ENCODE data around the gene ZCCHC2.
A peak's percentile ranks its signal among the peaks of the same experiment; 100 is the strongest.

The ZCCHC2 gene

DNA sequence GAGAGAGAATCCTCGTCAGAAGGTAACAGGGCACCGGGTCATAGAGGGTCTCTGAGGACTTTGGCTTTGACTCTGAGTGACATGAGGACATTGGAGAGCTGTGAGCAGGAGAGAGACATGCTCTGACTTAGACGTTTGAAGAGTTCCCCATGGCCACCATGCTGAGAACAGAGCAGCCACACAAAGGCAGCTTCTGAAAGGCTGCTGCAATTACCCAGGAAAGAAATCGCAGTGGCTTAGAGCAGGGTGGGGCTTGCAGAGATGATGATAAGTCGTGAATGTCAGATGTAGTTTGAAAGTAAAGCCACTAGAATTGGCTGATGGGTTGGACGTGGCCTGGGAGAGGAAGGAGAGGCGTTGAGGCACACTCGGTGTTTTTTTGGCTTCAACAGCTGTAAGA, 79.0 kb downstream of the ZCCHC2 start:
- Mint-ChIP-seq H3K36me3 (no peaks in the 10 kb centered on the region), H3K4me3 (no peak overlapping the region), H3K27ac (no peak overlapping the region), H3K9me3 (no peaks in the 10 kb centered on the region), H3K4me1 (peaks cover 13% of the 10 kb centered on the region)
- DNase-seq (ENCODE audit: low spot score in 2 of 2) = no peak
- ATAC-seq = no peak

DNA sequence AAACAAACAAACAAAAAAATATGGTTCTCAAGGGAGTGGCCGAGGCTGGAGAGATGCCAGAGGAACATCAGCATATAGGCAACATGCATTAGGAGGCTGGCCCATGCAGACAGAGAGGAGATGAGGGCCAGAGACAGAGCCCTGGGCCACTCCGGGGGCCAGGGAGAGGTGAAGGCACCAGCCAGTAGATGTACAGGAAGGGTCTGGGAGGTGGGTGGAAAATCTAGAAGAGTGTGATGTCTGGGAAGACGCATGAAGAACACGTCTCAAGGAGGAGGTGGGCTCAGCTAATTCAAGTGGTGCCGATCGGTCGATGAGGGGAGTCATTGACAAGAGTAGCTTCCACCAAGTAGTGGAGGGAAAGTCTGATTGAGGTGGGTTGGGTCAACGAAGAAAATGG, 79.9 kb downstream of the ZCCHC2 start:
- no peak for DNase-seq (ENCODE audit: low spot score in 2 of 2)

DNA sequence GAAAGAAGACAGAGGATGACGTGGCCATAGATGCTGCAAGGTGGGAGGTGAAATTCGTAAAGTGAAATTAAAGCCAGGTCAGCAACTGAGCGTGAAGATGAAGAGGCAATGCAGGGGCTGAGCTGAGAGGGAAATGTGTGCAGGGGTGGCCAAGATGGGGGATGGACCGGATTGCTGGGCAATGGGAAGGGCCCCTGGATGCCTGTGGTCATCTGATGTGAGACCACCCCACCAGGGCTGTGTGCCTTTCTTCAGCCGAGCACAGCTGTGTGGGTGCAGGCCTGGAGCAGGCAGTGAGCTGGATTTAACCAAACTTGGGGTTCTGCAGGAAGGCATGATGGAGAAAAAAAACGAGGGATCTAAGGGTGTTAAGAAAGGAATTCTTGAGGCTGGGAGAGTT, 80.4 kb downstream of the ZCCHC2 start:
- Mint-ChIP-seq H3K36me3 (no peaks in the 10 kb centered on the region), H3K27ac (no peak overlapping the region), H3K9me3 (no peaks in the 10 kb centered on the region), H3K4me3 (no peak overlapping the region), H3K4me1 (peaks cover 7% of the 10 kb centered on the region)
- ATAC-seq (no peak), DNase-seq (ENCODE audit: low spot score in 2 of 2) (no peak)

More for the DNA sequence above, 79.9 kb downstream of the ZCCHC2 start:
- no peak overlapping the region for H3K27ac Mint-ChIP-seq
- no peak for ATAC-seq
- H3K36me3 Mint-ChIP-seq = no peaks in the 10 kb centered on the region
- peaks cover 7% of the 10 kb centered on the region for H3K4me1 Mint-ChIP-seq
- H3K9me3 Mint-ChIP-seq = no peaks in the 10 kb centered on the region
- H3K4me3 Mint-ChIP-seq = no peak overlapping the region

DNA sequence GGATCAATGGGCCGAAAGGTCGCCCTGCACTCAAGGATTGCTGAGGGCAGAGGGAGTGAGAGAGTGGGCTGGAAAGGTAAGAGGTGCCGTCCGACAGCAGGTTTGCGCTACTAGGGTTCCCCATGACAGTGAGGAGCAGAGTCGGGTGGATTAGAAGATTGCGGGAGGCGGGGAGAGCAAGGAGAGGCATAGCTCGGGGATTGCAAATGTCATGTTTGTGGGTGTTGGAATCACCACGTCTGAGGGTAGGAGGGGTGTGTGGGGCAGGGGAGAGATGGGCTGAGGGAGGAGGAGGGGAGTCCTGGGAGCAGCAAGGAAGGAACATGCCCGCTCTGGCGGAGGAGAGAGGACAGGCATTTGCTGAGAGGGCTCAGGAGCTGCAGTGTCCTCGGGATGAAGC, 81.2 kb downstream of the ZCCHC2 start:
- no peaks in the 10 kb centered on the region for H3K9me3 Mint-ChIP-seq
- DNase-seq (ENCODE audit: low spot score in 2 of 2) = no peak

DNA sequence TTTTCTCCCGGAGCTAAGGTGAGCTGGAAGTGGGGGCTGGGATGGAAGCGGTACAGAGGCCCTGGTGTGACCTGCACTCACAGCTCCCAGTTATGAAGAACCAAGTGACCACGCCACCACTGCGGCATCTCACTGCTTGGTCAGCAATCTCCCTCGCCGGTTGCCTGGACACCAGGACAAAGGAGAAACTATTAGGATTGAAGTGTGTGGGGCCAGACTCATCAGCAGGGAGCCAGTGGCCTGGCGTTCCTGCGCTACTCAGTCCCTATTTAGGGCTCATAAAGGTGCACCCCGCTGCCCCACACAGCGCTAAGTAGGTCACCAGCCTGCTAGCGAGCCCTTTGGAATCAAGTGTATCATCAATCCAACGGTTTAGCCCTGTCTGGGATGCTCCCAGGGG, 82.9 kb downstream of the ZCCHC2 start:
- H3K27ac Mint-ChIP-seq = no peak overlapping the region
- H3K9me3 Mint-ChIP-seq = no peaks in the 10 kb centered on the region
- H3K36me3 Mint-ChIP-seq = no peaks in the 10 kb centered on the region
- H3K4me3 Mint-ChIP-seq = no peak overlapping the region
- DNase-seq (ENCODE audit: low spot score in 2 of 2) = no peak
- H3K4me1 Mint-ChIP-seq = peaks cover 7% of the 10 kb centered on the region
- ATAC-seq = no peak

More for the DNA sequence above, 81.2 kb downstream of the ZCCHC2 start:
- Mint-ChIP-seq H3K4me1 (peaks cover 7% of the 10 kb centered on the region), H3K4me3 (no peak overlapping the region), H3K27ac (peak overlapping the region; percentile 12), H3K36me3 (no peaks in the 10 kb centered on the region)
- ATAC-seq = no peak

DNA sequence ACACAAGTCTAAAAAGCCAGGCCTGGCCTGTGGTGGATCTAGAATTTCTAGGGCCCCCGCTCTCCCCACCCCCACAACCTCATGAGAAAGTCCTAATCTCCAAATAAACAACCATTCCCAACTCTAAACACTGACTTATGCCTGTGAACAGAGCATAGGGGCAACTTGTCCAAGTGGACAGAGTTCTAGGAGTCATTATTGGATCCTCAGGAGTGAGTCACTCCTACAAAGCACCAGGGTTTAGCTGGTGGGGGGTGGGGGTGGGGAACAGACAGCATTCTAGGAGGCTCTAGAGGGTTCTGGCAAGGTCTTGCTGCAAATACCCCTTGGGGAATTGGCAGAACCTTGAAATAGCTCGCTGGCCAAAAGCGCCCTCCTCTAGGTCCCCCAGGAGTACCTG, 83.3 kb downstream of the ZCCHC2 start:
- Mint-ChIP-seq H3K4me1 (peaks cover 7% of the 10 kb centered on the region), H3K27ac (no peak overlapping the region), H3K9me3 (no peaks in the 10 kb centered on the region), H3K4me3 (no peak overlapping the region), H3K36me3 (no peaks in the 10 kb centered on the region)
- DNase-seq (ENCODE audit: low spot score in 2 of 2) = no peak
- no peak for ATAC-seq

DNA sequence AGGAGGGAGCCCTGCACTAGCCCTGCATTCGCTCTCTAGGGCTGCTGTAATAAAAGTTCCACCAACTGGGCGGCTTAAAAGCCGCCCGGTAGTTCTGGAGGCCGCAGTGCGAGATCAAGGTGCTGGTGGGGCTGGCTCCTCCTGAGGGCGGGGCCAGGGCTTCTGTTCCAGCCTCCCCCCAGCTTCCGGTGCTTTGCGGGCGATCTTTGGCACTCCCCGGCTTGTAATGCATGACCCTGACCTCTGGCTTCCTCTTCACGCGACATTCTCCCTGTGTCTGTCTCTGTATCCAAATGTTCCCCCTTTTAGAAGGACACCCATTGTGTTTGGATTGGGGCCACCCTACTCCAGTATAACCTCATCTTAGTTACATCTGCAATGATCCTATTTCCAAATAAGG, 84.5 kb downstream of the ZCCHC2 start:
- Mint-ChIP-seq H3K9me3 (no peaks in the 10 kb centered on the region), H3K4me3 (no peak overlapping the region), H3K4me1 (peaks cover 7% of the 10 kb centered on the region), H3K27ac (no peak overlapping the region), H3K36me3 (no peaks in the 10 kb centered on the region)
- no peak for DNase-seq (ENCODE audit: low spot score in 2 of 2)
- ATAC-seq = no peak

DNA sequence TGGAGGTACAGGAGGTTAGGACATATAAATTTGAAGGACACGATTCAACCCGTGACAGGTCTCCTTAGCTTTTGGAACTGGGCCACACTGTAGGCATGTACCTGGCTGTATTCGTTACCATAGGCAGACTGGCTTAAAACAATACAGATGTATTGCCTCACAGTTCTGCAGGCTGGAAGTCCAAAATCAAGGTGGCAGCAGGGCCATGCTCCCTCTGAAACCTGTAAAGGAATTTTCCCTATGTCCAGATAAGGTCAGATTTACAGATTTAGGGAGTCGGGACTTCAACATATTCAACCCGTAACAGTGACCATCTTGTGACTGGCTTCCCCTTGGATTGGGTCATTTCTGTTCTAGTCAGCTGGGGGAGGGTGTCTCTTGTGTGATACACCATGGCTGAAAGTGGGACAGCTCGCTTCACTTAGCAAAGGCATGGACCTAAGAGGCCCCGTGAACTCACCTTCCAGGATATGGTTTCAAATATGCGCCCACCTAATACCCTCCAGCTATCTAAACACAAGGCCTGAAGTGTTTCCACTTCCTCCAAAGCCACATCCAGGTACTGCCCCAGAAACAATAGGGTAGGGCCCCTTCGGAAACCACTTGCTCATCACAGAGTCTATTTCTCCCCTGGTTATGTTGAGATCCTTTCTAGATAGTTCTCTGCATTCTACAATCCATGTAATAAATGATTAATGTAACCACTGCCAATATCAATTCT, 85.0 kb downstream of the ZCCHC2 start:
- H3K4me3 Mint-ChIP-seq = no peak overlapping the region
- H3K27ac Mint-ChIP-seq = no peak overlapping the region
- ATAC-seq (no peak), DNase-seq (ENCODE audit: low spot score in 2 of 2) (no peak)
- peaks cover 4% of the 10 kb centered on the region for H3K4me1 Mint-ChIP-seq
- H3K9me3 Mint-ChIP-seq = no peaks in the 10 kb centered on the region
- no peaks in the 10 kb centered on the region for H3K36me3 Mint-ChIP-seq

DNA sequence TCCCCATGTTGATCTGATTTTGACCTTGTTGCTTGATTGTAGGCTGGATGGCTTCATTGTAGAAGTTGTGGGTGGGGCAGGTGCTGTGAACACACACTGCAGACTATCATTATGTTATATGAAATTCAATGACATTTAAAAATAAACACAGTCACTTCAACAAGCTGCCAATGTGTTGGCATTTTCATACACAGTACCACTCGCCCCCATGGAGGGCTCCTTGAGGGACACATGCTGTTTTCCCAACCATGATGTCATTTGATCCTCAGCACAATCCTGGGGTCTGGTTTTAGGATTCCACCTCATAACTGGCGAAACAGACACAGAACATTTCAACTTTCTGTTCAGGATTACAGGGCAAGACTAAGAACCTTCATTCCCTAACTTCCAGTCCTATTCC, 86.9 kb downstream of the ZCCHC2 start:
- Mint-ChIP-seq H3K4me1 (no peaks in the 10 kb centered on the region), H3K9me3 (no peaks in the 10 kb centered on the region), H3K27ac (no peak overlapping the region), H3K36me3 (no peaks in the 10 kb centered on the region), H3K4me3 (no peak overlapping the region)
- DNase-seq (ENCODE audit: low spot score in 2 of 2) = no peak
- ATAC-seq = no peak

DNA sequence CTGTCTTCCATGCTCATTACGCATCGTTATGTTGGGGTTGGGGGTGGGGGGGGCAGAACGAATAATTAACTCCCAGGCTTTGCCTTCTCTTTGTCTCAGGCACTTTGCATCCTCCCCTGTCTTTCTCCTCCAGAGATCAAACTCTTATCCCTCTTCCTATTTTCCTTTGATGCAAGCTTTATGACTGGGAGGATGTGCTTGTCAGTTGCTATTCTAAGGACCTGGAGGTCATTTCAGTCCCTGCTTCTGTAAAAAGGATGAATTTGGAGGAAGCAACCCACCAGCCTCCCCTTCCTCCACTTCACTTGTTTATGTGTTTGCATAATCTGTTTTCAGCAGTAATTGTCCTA, 87.5 kb downstream of the ZCCHC2 start:
- H3K36me3 Mint-ChIP-seq = no peaks in the 10 kb centered on the region
- DNase-seq (ENCODE audit: low spot score in 2 of 2) = no peak
- H3K4me1 Mint-ChIP-seq = no peaks in the 10 kb centered on the region
- no peaks in the 10 kb centered on the region for H3K9me3 Mint-ChIP-seq
- ATAC-seq = no peak
- H3K27ac Mint-ChIP-seq = no peak overlapping the region
- H3K4me3 Mint-ChIP-seq = no peak overlapping the region

DNA sequence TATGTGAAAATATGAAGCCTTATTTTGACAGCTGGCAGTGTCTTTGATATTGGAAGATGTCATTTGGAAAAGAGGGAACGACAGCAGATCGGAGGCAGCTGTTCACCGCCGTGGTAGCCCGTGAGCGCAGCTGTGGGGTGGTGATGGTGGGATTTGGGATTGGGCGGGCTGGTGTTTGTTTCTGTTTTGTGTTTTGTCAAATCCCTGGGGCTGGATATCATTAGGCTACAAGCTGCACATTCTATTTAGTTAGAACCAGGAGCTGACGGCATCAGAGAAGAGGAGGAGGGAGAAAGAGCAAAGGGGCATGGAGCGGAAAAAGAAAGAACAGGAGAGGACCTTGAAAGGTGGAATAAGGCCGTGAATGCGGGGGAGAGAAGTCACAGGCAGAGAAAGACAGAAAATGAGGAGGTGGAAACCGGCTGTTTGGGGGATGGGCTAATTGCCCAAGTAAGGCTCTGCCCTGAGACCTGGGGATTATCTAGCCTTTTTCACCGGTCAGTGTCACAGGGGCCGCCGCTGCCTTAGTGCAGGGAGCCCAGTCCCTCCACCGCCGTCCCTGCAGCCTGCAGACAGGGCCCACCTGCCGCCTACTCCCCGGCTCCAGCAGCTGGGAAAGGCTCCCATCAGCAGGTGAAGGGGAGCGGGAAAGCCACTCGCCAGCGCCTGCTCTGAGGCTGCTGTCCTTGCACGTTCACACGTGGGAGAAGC, 88.0 kb downstream of the ZCCHC2 start:
- ATAC-seq (no peak), DNase-seq (ENCODE audit: low spot score in 2 of 2) (no peak)
- no peak overlapping the region for H3K4me3 Mint-ChIP-seq
- H3K4me1 Mint-ChIP-seq = no peaks in the 10 kb centered on the region
- H3K36me3 Mint-ChIP-seq = no peaks in the 10 kb centered on the region
- H3K27ac Mint-ChIP-seq = no peak overlapping the region
- no peaks in the 10 kb centered on the region for H3K9me3 Mint-ChIP-seq

DNA sequence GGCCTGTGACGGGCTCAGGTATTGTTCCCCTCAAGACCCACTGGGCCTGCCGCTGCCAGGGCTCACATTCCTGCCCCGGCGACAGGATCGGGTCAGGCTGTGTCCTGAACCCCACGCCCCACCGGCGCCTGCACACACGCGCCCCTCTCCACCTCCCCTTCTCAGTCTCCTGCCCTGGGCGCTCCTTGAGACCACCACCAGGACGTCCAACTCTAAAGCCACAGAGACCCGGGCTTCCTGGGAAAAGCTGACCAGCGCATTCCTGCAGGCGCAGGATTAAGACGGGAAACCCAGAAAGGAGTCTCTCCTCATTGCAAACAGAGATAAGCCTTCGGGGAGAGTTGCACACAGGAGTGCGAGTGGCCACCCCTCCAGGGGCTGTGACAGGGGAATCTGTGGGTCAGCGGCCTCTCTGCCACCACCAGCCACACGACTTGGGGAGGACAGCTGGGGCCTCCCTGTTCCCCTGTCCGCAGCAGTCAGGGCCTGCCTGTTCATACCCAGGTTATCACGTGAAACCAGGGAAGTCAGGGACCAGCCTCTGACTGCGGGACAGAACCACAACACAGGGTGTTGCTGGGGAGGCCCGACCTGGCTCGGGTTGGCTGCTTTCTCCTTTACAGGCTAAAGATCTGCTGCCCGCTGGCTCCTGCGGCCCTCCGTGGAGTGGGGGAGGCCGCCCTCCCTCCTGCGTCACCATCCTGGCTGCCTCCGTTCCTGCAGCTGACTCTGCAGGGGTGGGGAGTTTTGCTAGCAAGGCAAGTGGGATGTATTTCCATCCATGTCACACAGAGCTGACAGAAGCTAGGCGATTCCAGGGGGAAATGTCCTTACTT, 88.8 kb downstream of the ZCCHC2 start:
- H3K27ac Mint-ChIP-seq = no peak overlapping the region
- ATAC-seq (peak; percentile 20), DNase-seq (ENCODE audit: low spot score in 2 of 2) (no peak)
- H3K9me3 Mint-ChIP-seq = no peaks in the 10 kb centered on the region
- no peaks in the 10 kb centered on the region for H3K4me1 Mint-ChIP-seq
- H3K4me3 Mint-ChIP-seq = no peak overlapping the region
- no peaks in the 10 kb centered on the region for H3K36me3 Mint-ChIP-seq

DNA sequence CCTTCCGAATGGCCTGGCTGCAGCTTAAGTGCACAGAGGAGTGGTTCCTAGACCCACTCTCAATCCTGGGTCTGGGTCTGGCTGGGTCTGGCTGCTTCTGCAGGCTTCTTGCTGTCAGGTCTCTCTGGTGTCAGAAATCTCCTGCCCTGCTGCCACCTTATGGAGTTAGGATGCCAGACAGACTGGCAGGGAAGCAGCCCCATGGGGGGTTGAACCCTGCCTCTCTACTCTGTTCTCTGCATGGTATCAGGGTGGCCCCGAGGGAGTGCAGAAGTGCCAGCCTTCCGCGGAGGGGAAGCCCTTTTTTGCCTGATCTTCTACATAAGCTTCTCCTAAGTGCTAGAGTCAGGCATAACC, 89.4 kb downstream of the ZCCHC2 start:
- H3K36me3 Mint-ChIP-seq = no peaks in the 10 kb centered on the region
- no peak overlapping the region for H3K27ac Mint-ChIP-seq
- no peaks in the 10 kb centered on the region for H3K9me3 Mint-ChIP-seq
- no peak overlapping the region for H3K4me3 Mint-ChIP-seq
- no peaks in the 10 kb centered on the region for H3K4me1 Mint-ChIP-seq
- no peak for ATAC-seq
- no peak for DNase-seq (ENCODE audit: low spot score in 2 of 2)

DNA sequence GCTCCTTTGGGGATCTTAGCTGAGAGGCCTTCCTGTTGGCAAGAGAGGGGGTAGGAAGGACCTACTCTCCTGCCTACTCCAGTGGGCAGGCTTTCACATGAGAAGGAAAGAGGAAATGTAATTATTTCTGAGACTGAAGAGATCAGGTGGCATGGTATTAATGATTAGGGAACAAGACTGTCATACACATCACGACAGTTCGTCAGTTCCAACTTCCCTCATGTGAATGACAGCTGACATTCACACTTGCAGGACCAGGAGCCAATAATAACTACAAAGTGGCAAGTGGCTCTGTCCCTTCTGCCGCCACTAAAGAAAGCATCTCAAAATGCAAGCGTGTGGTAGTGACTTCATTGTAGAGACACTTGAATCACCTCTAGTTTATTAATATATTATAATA, 90.0 kb downstream of the ZCCHC2 start:
- H3K4me3 Mint-ChIP-seq = no peak overlapping the region
- H3K27ac Mint-ChIP-seq = no peak overlapping the region
- no peak for DNase-seq (ENCODE audit: low spot score in 2 of 2)
- H3K36me3 Mint-ChIP-seq = no peaks in the 10 kb centered on the region
- ATAC-seq = no peak
- H3K9me3 Mint-ChIP-seq = no peaks in the 10 kb centered on the region
- H3K4me1 Mint-ChIP-seq = no peaks in the 10 kb centered on the region

DNA sequence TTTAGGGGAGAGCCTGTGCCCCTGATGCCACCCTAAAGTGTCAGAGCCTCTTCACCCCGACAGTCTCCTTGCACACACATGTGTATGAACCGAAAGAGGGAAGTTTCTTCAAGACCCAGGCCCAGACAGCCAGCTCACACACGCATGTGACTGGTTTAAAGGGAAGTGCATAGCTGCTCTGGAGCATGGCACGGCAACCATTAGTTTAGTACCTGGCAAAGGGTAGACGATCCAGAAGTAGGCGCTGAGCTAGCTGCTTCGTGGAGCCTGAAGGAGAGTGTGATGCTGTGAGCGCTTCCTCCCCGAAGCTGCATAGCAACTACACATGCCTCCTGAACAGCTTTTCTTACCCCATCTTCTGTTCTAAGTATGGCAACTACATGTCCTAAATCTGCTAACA, 91.7 kb downstream of the ZCCHC2 start:
- Mint-ChIP-seq H3K27ac (no peak overlapping the region), H3K9me3 (no peaks in the 10 kb centered on the region), H3K36me3 (no peaks in the 10 kb centered on the region), H3K4me1 (no peaks in the 10 kb centered on the region), H3K4me3 (no peak overlapping the region)
- ATAC-seq (no peak), DNase-seq (ENCODE audit: low spot score in 2 of 2) (no peak)

DNA sequence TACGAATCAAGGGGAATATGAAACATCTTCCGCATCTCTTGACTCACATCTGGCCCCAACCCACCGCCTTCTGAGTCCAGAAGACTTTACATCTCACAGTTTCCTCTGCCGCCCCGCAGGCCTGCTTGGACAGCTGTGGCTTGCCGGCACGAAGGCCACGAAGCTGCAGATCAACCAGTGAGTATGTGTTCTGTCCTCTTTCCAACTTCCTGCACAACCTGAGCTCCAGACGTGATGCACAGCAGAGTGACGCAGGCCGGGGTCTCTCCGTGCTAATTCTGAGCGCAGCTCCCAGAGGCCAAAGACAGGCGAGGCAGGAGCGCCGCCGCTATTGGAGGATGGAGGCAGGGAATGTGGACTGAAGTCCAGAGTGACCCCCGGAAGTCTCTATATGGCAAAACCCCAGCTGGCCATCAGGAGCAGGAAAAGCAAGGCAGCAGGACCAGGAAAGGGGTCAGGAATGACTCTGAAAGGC, 93.5 kb downstream of the ZCCHC2 start:
- no peaks in the 10 kb centered on the region for H3K36me3 Mint-ChIP-seq
- H3K9me3 Mint-ChIP-seq = no peaks in the 10 kb centered on the region
- H3K27ac Mint-ChIP-seq = no peak overlapping the region
- H3K4me3 Mint-ChIP-seq = no peak overlapping the region
- no peak for ATAC-seq
- no peak for DNase-seq (ENCODE audit: low spot score in 2 of 2)
- no peaks in the 10 kb centered on the region for H3K4me1 Mint-ChIP-seq
